ENCODE data around the gene ZNRD2.

Gene ZNRD2

GRCh38 chr11:65589444-65590239 lies 19.4 kb downstream of the ZNRD2 start:
- no peak for TF ChIP-seq CTCF (IDR thresholded peaks at IDR 0.05; ENCODE audit: low read depth, low read length, missing control alignments)
- DNase-seq (ENCODE audit: low read depth), result no peak
- no peak overlapping the region for H3K4me3 ChIP-seq (ENCODE audit: low read depth, low read length)

- no peak for DNase-seq (ENCODE audit: low read depth)
- H3K4me3 ChIP-seq (ENCODE audit: low read depth, low read length), result no peak overlapping the region
- TF ChIP-seq CTCF (IDR thresholded peaks at IDR 0.05; ENCODE audit: low read depth, low read length, missing control alignments), result no peak
Measured at GRCh38 chr11:65590240-65590738, 20.0 kb downstream of the ZNRD2 start.

GRCh38 chr11:65591939-65592857 lies 21.9 kb downstream of the ZNRD2 start:
- no peak for TF ChIP-seq CTCF (IDR thresholded peaks at IDR 0.05; ENCODE audit: low read depth, low read length, missing control alignments)
- no peak for DNase-seq (ENCODE audit: low read depth)
- H3K4me3 ChIP-seq (ENCODE audit: low read depth, low read length), result no peak overlapping the region

GRCh38 chr11:65592858-65593517 lies 22.7 kb downstream of the ZNRD2 start:
- DNase-seq (ENCODE audit: low read depth), result no peak
- no peak for TF ChIP-seq CTCF (IDR thresholded peaks at IDR 0.05; ENCODE audit: low read depth, low read length, missing control alignments)
- H3K4me3 ChIP-seq (ENCODE audit: low read depth, low read length), result no peak overlapping the region

GRCh38 chr11:65593518-65594414 lies 23.5 kb downstream of the ZNRD2 start:
- no peak for DNase-seq (ENCODE audit: low read depth)
- no peak overlapping the region for H3K4me3 ChIP-seq (ENCODE audit: low read depth, low read length)
- TF ChIP-seq CTCF (IDR thresholded peaks at IDR 0.05; ENCODE audit: low read depth, low read length, missing control alignments), result peak; percentile 75

- no peak for DNase-seq (ENCODE audit: low read depth)
- no peak for TF ChIP-seq CTCF (IDR thresholded peaks at IDR 0.05; ENCODE audit: low read depth, low read length, missing control alignments)
- H3K4me3 ChIP-seq (ENCODE audit: low read depth, low read length), result no peak overlapping the region
Measured at GRCh38 chr11:65595131-65595530, 24.9 kb downstream of the ZNRD2 start.

All from GM12864 (cell line).